K562 (cell line): ENCODE results near the gene GPX1. TPM values are rescaled to one million over a fixed set of nuclear protein-coding genes. Genes with fewer than 3 reads are reported as not detected.

Experiments
- ATF6 ChIP-seq: sonication (generic); formaldehyde crosslinking; IDR thresholded peaks from 2 replicates; pipeline ENCODE4 v1.4.0; 2020; ENCODE audit warnings: mild to moderate bottlenecking, missing genetic modification reagents
- ATF7 ChIP-seq: fragments of 450-650 bp; IDR thresholded peaks from 2 replicates; pipeline ENCODE4 v1.7.1; 2014; ENCODE audit warnings: mild to moderate bottlenecking, moderate library complexity
- BHLHE40 ChIP-seq: IDR thresholded peaks from 2 replicates; pipeline ENCODE4 v1.6.1; 2011; ENCODE audit warnings: low read length, improper control_type of control experiment
- CBX3 ChIP-seq, 2 experiments: IDR thresholded peaks; 1 replicate in 1 of 2; 2 replicates in 1 of 2; pipeline ENCODE4 v1.6.1; 2012; ENCODE audit warnings: inconsistent platforms in 2 of 2, low read length in 2 of 2, borderline replicate concordance in 1 of 2, control low read depth in 1 of 2
- DIDO1 ChIP-seq: fragments of 450-650 bp; IDR thresholded peaks from 2 replicates; pipeline ENCODE4 v1.6.1; 2016; ENCODE audit warnings: low read depth, missing biosample characterization, missing genetic modification characterization
- FOXK1 ChIP-seq: sonication (generic); formaldehyde crosslinking; IDR thresholded peaks from 2 replicates; pipeline ENCODE4 v1.8.0; 2022; ENCODE audit warnings: missing genetic modification reagents, mild to moderate bottlenecking, borderline replicate concordance
- KAT7 ChIP-seq: sonication (generic); formaldehyde crosslinking; IDR thresholded peaks from 2 replicates; pipeline ENCODE4 v1.8.0; 2022; ENCODE audit warnings: missing genetic modification reagents, mild to moderate bottlenecking, borderline replicate concordance
- MIER1 ChIP-seq: fragments of 450-650 bp; IDR thresholded peaks from 2 replicates; pipeline ENCODE4 v1.6.1; 2016; ENCODE audit warnings: antibody characterized with exemption, mild to moderate bottlenecking, low read depth
- MTA2 ChIP-seq: fragments of 450-650 bp; IDR thresholded peaks from 2 replicates; pipeline ENCODE4 v1.6.1; 2016; ENCODE audit warnings: low read depth
- MXI1 ChIP-seq: IDR thresholded peaks from 2 replicates; pipeline ENCODE4 v1.6.1; 2011; ENCODE audit warnings: low read depth, mild to moderate bottlenecking, improper control_type of control experiment, low read length
- PHF8 ChIP-seq: fragments of 200-600 bp; sonication (generic); IDR thresholded peaks from 2 replicates; pipeline ENCODE4 v1.6.1; 2012; ENCODE audit warnings: mixed run types, mild to moderate bottlenecking, inconsistent platforms, low read length, moderate library complexity, borderline replicate concordance
- RBFOX2 ChIP-seq: fragments of 200-400 bp; formaldehyde crosslinking; IDR thresholded peaks from 2 replicates; pipeline ENCODE4 v1.6.1; 2017; ENCODE audit warnings: low read depth, mild to moderate bottlenecking, low read length, moderate library complexity
- SAFB2 ChIP-seq: fragments of 200-400 bp; formaldehyde crosslinking; IDR thresholded peaks from 2 replicates; pipeline ENCODE4 v1.6.1; 2018; ENCODE audit warnings: borderline replicate concordance, low read length, low read depth, moderate library complexity; ENCODE audit not compliant: severe bottlenecking
- SIN3A ChIP-seq, 2 experiments: fragments of 150-350 bp in 1 of 2; IDR thresholded peaks; 2 replicates each; pipeline ENCODE4 v1.6.1; 2011 to 2016; ENCODE audit warnings: borderline replicate concordance in 2 of 2, low read depth in 2 of 2, low read length in 2 of 2, mild to moderate bottlenecking in 2 of 2, moderate library complexity in 2 of 2; ENCODE audit not compliant: control insufficient read depth in 1 of 2
- STAG1 ChIP-seq: sonication (generic); formaldehyde crosslinking; IDR thresholded peaks from 2 replicates; pipeline ENCODE4 v1.5.0; 2020; ENCODE audit warnings: missing genetic modification reagents, borderline replicate concordance
- TGIF2 ChIP-seq: sonication (generic); formaldehyde crosslinking; IDR thresholded peaks from 2 replicates; pipeline ENCODE4 v1.8.1; 2022; ENCODE audit warnings: mild to moderate bottlenecking, missing genetic modification reagents, moderate library complexity
- VEZF1 ChIP-seq: fragments of 200-800 bp; sonication (Bioruptor generic); IDR thresholded peaks from 2 replicates; pipeline ENCODE4 v1.6.1; 2017; ENCODE audit warnings: missing genetic modification characterization, missing compliant biosample characterization
- YY1 ChIP-seq, 3 experiments: IDR thresholded peaks; 2 replicates each; pipeline ENCODE4 v1.6.1; 2011; ENCODE audit warnings: low read length in 2 of 3, mild to moderate bottlenecking in 2 of 3, moderate library complexity in 2 of 3, borderline replicate concordance in 1 of 3, control low read depth in 1 of 3, low read depth in 1 of 3; ENCODE audit not compliant: insufficient read depth in 3 of 3, insufficient replicate concordance in 2 of 3, control insufficient read depth in 1 of 3, insufficient read length in 1 of 3; ENCODE audit errors: extremely low read depth in 1 of 3
- ZNF146 ChIP-seq: IDR thresholded peaks from one replicate; pipeline ENCODE4 v1.6.1; 2018; ENCODE audit warnings: missing compliant biosample characterization; ENCODE audit not compliant: unreplicated experiment
- ZNF282 ChIP-seq: sonication (generic); formaldehyde crosslinking; IDR thresholded peaks from 2 replicates; pipeline ENCODE4 v1.8.1; 2023; ENCODE audit warnings: missing genetic modification reagents
- ZNF324 ChIP-seq: fragments of 250-450 bp; sonication (Bioruptor Pico); IDR thresholded peaks from 2 replicates; pipeline ENCODE4 v1.4.0; 2020; ENCODE audit warnings: mild to moderate bottlenecking
- ZNF551 ChIP-seq: fragments of 250-450 bp; sonication (Bioruptor Pico); IDR thresholded peaks from 2 replicates; pipeline ENCODE4 v1.5.0; 2021; ENCODE audit warnings: mild to moderate bottlenecking, moderate library complexity
- ZNF695 ChIP-seq: fragments of 450-650 bp; formaldehyde crosslinking; IDR thresholded peaks from 2 replicates; pipeline ENCODE4 v1.4.0; 2020; ENCODE audit warnings: mild to moderate bottlenecking, moderate library complexity
- polyA plus RNA-seq, 8 experiments: library from polyadenylated mRNA; depleted of rRNA in 4 of 8; stranded (reverse) in 5 of 8; unstranded in 3 of 8; fragments of >200 nt; fragmentation: Nextera tagmentation in 2 of 8; fragmentation: Illumina TruSeq in 1 of 8; extraction: Ambion mirVana in 2 of 8; extraction: Trizol in 1 of 8; gene quantifications; 2 replicates each; pipeline versions ENCODE4 v1.2.1 to v1.2.3, GENCODE V29; 2011 to 2014; ENCODE audit warnings: inconsistent platforms in 1 of 8, missing spikeins in 1 of 8
- total RNA-seq, 7 experiments: library from RNA; depleted of rRNA in 6 of 7; stranded (reverse); fragments of >200 nt in 6 of 7; fragmentation: Illumina TruSeq in 2 of 7; extraction: Trizol in 2 of 7; gene quantifications; 2 replicates each; pipeline versions ENCODE4 v1.2.1 to v1.2.3, GENCODE V29; 2011 to 2021; ENCODE audit warnings: low replicate concordance in 1 of 7

GPX1 gene
- total and polyA plus RNA-seq, 9 of the 15 experiments (the other 6 are each of a cell fraction or from before 2014, with no cell fraction given) = 0.08 to 1.3 (median 0.21) TPM; not detected in 5

DNA sequence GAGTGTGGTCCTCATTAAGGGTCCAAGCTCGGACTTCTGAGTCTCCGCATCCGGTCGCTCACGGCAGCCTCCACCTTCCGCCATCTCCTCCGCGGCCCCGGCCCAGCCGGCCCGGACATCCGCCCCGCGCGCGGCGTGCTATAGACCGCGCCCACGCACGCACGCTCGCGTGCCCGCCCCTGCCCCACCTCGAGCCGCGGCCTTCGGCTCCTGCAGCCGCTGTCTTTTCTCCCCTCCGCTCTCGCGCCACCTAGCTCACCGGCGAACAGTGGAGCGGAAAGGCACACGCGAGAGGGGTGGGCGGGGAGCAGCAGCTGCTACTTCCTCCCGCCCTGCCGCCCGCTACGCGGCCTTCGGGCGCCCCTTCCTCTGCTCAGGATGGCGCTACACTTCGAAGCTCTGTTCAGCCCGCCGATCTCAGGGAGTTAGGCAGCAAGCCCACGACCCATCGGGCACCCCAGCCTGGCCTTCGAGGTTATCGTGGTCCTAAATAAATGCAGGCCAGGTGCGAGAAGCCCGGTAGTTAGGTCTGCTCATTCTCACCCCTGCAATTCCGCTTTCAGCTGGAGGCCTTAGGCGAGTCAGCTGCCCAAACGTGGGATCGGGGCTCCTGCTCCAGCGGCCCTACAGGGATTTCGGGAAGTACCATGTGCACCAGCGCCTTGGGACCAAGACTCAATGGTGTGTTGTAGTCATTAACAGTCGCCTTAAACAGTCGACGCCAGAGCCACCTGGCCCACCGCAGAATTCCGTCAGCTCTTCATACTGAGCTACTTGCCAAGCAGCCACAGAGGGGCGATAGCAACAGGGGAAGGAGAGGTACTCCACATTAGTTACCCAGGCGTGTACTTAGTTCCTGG lies 18.0 kb downstream of the GPX1 start, which contains the start of gene USP4 (continued):
- TF ChIP-seq ZNF695 (0 out of 2 replicates have a peak, but pooled peaks have one; percentile 60), DIDO1 (tag) (no peak), KAT7 (CRISPR knock-in tag) (peak; percentile 51; the same call in 1 of the 2 replicates), FOXK1 (CRISPR knock-in tag) (peak; percentile 46; the same call in 1 of the 2 replicates), STAG1 (CRISPR knock-in tag) (no peak), ZNF282 (peak; percentile 72; the same call in 1 of the 2 replicates), SAFB2 (no peak), SIN3A (IDR thresholded peaks at IDR 0.05; ENCODE audit: borderline replicate concordance in 2 of 2, control insufficient read depth in 1 of 2, low read depth in 2 of 2, low read length in 2 of 2) (peak in 1 of 2 experiments; percentile 77; a peak in 2 of 4 replicates), RBFOX2 (peak; percentile 97), CBX3 (IDR thresholded peaks at IDR 0.05; ENCODE audit: borderline replicate concordance in 1 of 2, low read length in 2 of 2) (peak in 1 of 2 experiments; percentile 73; a peak in 2 of 3 replicates), YY1 (IDR thresholded peaks at IDR 0.05; ENCODE audit: borderline replicate concordance in 1 of 3, control insufficient read depth in 1 of 3, extremely low read depth in 1 of 3, insufficient read depth in 3 of 3, insufficient read length in 1 of 3, insufficient replicate concordance in 2 of 3, low read depth in 1 of 3, low read length in 2 of 3) (peak; percentile 27 to 86 (median 84)), MIER1 (no peak), PHF8 (peak; percentile 80; the same call in 1 of the 2 replicates), BHLHE40 (peak; percentile 96), ATF7 (peak; percentile 51), ZNF551 (CRISPR knock-in tag) (no peak), MTA2 (no peak), TGIF2 (CRISPR knock-in tag) (no peak), MXI1 (peak; percentile 60), ZNF146 (no peak), ZNF324 (CRISPR knock-in tag) (no peak), ATF6 (CRISPR knock-in tag) (peak; percentile 96; the same call in 1 of the 2 replicates), VEZF1 (CRISPR knock-in tag) (peak; percentile 76)
